ENCODE measurements around the gene BRD3OS.

Gene BRD3OS

DNA sequence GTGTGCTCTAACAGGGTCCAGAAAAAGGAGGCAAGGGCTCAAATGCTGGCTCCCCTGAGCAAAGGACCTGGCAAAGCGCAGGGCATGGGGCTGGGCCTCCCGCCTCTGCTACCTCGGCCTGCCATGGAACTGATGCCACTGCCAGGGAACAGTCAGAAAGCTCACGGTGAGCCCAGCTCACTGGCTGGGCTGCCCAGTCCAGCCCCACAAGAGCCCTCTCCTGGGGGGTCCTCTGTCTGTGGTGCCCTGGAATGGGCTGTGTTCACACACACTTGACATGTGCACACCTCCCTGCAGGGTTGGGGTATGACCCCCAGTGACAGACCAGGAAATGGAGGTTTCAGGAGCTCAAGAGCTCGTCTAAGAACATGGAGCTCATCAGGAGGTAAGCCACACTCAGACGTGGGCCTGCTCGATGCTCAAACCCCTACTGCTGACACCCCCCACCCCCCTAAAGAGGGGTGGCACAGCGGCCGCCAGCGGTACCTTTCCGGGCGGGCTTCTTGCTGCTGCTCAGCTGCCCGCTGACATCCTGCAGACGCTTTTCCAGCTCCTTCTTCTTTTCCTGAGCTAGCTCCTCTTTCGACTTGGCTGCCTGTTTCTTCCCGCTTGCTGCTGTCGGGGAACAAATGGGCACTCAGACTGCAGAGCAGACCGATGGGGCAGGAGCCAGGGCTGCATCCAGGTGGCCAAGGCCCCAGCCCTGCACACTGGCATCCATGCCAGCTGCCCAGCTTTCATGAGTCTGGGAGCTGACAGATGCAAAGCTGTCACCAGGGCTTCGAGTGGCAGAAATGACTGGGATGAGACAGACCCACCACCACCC, 9.1 kb downstream of the BRD3OS start:
- no peak for DNase-seq (ENCODE audit: low read depth)

- no peak for DNase-seq (ENCODE audit: low read depth)
Measured at GRCh38 chr9:134035041-134036039, 10.1 kb downstream of the BRD3OS start.

DNA sequence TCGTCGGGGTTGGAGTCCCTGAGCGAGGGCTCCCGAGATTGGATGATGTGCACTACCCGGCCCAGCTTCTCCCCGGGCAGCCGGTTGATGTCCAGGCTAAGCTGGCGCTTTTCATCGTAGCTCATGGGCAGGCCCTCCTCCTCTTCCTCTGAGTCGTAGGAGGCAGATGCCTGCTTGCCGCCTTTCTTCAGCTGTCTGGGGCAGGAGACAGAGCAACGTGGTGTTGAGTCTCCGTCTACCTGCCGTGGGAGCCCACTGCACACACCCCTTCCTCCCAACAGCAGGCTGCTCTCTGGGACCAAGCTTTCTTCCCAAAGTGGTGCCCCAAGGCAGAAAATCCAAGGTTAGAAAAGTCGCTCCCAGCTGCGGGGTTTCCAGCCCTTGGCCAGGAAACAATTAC, 10.8 kb downstream of the BRD3OS start:
- DNase-seq (ENCODE audit: low read depth) = no peak

- DNase-seq (ENCODE audit: low read depth) = no peak
Measured at GRCh38 chr9:134037641-134038040, 12.4 kb downstream of the BRD3OS start.

- DNase-seq (ENCODE audit: low read depth) = no peak
Measured at GRCh38 chr9:134039386-134040175, 14.3 kb downstream of the BRD3OS start.

- DNase-seq (ENCODE audit: low read depth) = no peak
Measured at GRCh38 chr9:134040176-134040565, 14.9 kb downstream of the BRD3OS start.

DNA sequence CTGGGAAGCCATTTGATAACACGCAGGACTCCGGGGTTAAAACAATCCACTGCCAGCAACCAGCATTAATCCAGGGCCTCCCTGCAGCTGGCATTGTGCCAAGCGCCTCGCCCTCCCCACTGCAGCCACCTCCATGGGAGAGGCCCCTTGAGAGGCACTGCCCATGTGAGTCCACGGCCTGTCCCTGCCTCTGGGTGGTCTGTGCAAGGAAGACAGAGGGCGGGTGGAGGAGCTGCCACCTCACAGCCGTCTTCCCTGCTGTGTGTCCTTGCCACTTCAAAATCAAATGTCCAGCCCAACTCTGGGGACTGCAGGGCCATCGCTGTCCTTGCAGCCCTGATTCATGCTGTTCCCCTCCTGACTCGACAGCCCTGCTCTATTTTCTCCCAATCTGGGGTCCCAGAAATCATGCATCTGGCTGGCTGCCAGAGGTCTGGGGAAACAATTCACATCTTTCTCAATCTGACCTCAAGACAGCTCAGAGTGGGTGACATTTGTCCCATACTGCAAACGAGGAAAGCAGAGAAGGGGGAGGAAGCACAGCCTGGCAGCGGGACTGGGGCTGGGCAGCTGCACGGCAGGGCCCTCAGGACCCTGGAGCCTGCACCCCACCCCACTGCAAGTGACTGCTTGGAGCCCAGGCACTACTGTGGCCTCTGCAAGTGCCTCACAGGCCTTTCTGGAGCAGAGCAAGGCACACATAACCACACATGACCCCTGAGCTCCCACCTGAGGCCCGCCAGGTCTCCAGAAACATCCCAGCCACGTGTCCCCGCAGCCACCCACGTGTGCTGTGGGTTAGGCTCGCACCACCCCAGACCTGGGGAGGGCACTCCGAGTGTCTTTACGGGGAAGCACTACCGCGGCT, 15.7 kb downstream of the BRD3OS start:
- no peak for DNase-seq (ENCODE audit: low read depth)

DNA sequence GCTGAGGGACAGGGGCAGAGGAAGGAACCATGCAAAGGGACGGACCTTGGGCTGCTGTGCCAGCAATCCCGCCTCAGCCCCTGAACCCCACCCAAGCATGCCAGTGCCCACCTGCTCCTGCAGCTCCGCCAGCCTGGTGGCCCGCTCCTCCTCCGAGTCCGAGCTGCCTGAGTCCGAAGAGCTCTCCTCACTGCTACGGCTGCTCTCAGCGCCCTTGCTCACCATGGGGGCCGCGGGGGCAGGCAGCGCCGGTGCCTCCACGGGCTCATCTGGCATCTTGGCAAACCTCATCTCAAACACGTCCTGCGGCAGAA, 16.3 kb downstream of the BRD3OS start:
- DNase-seq (ENCODE audit: low read depth) = no peak

GRCh38 chr9:134043531-134043988, 18.3 kb downstream of the BRD3OS start:
- no peak for DNase-seq (ENCODE audit: low read depth)

- no peak for DNase-seq (ENCODE audit: low read depth)
Measured at GRCh38 chr9:134044944-134045343, 19.7 kb downstream of the BRD3OS start.

DNA sequence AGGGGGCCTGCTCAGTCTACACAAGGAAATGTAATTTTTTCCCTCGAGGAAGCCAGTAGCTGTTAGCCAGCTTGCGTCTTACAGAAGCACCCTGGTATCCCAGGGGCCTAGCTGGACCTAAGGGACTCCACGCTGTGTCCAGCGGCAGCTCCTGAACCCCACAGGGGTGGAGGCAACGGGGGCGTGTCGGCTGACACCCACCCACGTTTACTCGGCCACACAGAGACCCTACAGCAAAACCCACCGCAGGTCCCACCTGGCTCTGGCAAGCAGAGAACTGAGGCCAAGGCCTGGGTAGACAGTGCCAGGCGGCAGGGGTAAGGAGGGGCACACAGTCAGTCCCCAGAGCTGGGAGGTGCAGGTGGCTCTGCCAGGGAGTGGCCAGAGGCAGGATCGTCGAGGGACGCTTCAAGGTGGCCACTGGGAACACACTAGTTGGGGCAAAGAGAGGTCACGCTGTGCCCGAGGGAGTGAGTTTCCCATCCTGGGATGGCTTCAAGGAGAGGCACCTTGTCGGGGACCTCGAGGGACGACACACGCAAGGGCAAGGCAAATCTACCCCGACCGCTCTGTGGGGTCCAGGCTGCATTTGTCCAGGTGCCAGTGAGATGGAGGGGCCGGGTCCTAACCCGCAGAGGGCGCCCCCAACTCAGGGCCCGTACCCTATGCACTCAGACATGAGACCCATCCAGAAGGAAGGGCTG, 20.7 kb downstream of the BRD3OS start:
- DNase-seq (ENCODE audit: low read depth) = no peak

DNA sequence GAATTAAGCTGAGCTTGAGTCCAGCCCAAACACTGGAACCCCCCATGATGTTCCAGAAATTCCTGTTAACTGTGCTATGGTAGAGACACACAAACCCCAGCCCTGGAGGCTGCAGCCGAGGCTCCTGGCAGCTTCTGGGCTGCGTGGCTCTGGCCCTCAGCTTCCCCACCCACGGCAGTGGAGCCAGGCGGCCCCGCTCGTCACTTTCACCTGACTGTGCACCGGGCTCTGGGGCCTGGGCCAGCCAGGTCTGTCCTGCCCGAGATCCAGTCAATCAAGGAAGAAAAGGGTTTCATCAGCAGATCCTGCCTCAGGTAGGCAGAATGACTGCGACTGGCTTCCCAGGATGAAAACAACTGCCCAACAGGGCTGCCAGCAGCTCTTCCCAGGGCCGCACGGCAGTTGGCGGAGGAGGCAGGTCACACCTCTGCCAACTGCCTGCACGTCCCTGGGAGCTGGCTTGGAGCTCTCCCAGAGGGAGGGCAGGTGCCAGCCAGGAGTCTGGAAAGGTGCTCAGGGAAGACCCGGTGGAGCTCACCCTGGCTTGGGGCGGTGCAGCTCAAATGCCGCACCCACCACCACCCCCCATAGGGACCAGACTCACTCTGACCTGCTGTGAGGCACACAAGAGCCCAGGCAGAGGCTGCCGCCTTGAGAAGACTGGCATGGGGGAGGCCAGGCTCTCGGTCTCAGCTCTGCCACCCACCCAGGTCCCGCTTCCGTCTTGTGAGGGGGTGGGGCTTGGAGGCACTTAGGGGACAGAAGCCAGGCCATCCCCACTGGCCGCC, 21.8 kb downstream of the BRD3OS start:
- no peak for DNase-seq (ENCODE audit: low read depth)

DNA sequence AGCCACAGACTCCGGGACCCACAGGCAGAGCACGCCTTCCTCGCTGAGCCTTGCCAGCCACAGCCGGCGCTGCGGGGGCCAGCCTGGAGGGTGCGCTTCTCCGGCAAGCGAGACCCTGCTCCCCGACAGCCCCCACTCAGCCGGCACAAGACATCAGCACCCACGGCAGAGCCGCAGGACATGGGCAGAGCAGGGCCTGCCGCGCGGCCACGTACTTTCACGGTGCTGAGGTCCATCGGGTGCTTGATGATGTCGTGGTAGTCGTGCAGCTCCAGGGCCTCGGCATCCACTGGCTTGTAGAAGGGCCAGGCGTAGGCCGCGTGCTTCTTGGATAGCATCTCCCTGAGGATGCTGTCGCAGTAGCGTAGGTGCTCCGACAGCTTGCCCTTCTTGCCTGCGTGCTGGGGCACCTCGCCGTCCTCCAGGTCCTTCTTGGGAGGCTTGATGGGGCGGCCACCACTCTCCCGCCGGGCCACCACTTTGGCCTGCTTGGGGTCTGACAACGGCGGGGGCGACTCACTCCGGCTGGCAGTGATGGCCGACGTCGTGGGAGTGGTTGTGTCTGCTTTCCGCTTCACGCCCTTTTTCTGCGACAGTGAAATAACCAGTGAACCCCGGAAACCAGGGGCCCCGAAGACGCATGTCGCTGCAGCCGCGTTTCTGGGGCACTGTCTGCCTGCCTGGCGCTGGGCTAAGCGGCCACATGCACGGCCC, 22.7 kb downstream of the BRD3OS start:
- DNase-seq (ENCODE audit: low read depth) = no peak

DNA sequence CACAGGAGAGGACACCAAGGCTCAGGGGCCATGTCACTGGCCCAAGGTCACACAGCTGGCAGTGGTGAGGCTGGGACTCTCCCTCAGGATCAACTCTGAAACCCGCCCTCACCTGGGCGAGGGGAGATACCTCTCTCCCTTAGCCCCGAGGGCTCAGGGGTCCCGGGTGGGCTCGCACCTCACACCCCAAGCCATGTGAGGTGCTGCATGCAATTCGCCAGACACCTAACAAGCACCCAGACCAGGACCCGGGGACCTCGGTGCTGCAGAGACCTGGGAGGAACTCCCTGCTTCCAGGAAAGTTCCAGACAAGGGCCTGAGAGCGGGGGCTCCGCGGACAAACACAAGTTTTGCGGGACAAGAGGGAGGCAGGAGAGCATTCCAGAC, 23.3 kb downstream of the BRD3OS start:
- DNase-seq (ENCODE audit: low read depth) = no peak

- no peak for DNase-seq (ENCODE audit: low read depth)
Measured at GRCh38 chr9:134049236-134049635, 24.0 kb downstream of the BRD3OS start.

DNA sequence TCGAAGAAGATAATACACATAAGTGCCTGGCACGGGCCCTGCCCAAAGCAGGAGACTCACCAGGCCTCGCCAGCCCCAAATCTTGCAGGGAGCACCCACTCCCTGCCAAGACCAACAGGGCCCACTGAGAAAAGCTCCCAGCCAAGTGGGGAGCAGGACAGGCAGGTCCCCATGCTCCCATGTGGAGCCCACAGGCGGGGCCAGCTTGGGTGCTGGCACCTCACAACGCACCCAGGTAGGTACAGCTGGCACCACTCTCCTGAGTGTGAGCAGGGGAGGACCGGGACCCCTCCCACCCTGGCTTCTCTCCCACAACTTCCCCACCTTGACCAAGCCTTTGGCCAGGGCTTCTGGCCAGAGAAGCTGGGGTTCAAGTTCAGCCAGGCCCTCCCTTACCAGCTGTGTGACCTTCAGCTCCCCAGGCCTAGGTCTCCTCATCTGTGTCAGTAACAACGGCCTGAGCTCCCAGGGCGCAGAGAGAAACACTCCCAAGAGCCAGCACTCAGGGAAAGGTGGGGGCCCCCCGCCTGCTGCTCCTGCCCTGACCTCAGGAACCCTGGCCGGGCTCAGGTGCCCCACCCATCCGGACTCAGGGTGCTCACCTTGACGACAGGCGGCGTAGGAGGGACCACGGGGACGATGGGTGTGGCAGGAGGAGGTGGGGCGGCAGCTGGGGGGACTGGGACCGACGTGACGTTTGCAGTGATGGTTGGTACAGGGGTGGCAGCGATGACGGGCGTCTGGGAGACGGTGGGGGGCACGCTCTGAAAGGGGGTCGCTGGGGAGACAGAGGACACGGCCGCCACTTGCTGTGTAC, 24.7 kb downstream of the BRD3OS start:
- DNase-seq (ENCODE audit: low read depth) = no peak

GRCh38 chr9:134050726-134051125, 25.4 kb downstream of the BRD3OS start:
- no peak for DNase-seq (ENCODE audit: low read depth)

GRCh38 chr9:134051319-134051718, 26.0 kb downstream of the BRD3OS start:
- DNase-seq (ENCODE audit: low read depth) = no peak
